Type B pancreatic cell (in vitro differentiated cells): ENCODE data around the gene HOXB4. TPM values are rescaled to one million over a fixed set of nuclear protein-coding genes. Genes with fewer than 3 reads are reported as not detected.

Source experiments
- DNase-seq: peaks from one replicate; pipeline ENCODE4 v3.0.0; 2021; ENCODE audit warnings: mixed read lengths; ENCODE audit not compliant: unreplicated experiment; ENCODE audit errors: extremely low spot score
- H3K27ac Mint-ChIP-seq: 2 replicates; pipeline ENCODE4 v1.8.0; 2021; ENCODE audit warnings: mild to moderate bottlenecking, mixed read lengths
- H3K27me3 Mint-ChIP-seq: 2 replicates; pipeline ENCODE4 v1.8.0; 2021; ENCODE audit warnings: mixed read lengths
- H3K36me3 Mint-ChIP-seq: 2 replicates; pipeline ENCODE4 v1.8.0; 2021; ENCODE audit warnings: mixed read lengths
- H3K4me1 Mint-ChIP-seq: one replicate; pipeline ENCODE4 v1.8.0; 2021; ENCODE audit warnings: mixed read lengths; ENCODE audit not compliant: unreplicated experiment
- H3K4me3 Mint-ChIP-seq: 2 replicates; pipeline ENCODE4 v1.8.0; 2021; ENCODE audit warnings: mild to moderate bottlenecking, mixed read lengths
- H3K9me3 Mint-ChIP-seq: 2 replicates; pipeline ENCODE4 v1.8.0; 2021; ENCODE audit warnings: mixed read lengths
- total RNA-seq: library from RNA; stranded (reverse); gene quantifications from 2 replicates; pipeline ENCODE4 v1.2.1, GENCODE V29; 2021; ENCODE audit warnings: low replicate concordance
- TF ChIP-seq, protein P1 (sequence below): fragments of 200-600 bp; sonication (generic); conservative IDR thresholded peaks from 2 replicates; pipeline ENCODE4 v1.5.0; 2021; ENCODE audit warnings: antibody characterized with exemption, mild to moderate bottlenecking

Gene HOXB4
- total RNA-seq, 1 donor from 2014 or later = 27.0 TPM

DNA sequence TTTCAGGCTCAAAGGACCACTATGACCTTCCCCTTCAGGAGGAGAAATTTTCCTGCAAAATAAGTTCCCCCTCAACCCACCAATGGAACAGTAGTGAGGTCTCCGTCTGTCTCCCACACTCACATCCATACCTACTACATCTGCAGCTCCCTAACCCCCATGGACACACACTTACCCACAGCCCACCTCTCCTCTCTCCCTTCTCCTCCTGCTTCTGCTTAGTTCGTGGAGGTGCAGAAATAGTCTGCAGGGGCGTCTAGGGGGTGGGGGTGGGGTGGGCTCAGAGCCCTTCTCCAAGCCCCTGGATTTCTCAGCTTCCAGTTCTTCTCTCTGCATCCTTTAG lies 8.9 kb downstream of the HOXB4 start:
- DNase-seq = no peak
- Mint-ChIP-seq H3K27ac (no peak overlapping the region), H3K27me3 (peaks cover 42% of the 10 kb centered on the region), H3K4me3 (no peak overlapping the region), H3K9me3 (no peaks in the 10 kb centered on the region), H3K4me1 (peaks cover 37% of the 10 kb centered on the region), H3K36me3 (peaks cover 18% of the 10 kb centered on the region)
- TF ChIP-seq, protein P1, sequence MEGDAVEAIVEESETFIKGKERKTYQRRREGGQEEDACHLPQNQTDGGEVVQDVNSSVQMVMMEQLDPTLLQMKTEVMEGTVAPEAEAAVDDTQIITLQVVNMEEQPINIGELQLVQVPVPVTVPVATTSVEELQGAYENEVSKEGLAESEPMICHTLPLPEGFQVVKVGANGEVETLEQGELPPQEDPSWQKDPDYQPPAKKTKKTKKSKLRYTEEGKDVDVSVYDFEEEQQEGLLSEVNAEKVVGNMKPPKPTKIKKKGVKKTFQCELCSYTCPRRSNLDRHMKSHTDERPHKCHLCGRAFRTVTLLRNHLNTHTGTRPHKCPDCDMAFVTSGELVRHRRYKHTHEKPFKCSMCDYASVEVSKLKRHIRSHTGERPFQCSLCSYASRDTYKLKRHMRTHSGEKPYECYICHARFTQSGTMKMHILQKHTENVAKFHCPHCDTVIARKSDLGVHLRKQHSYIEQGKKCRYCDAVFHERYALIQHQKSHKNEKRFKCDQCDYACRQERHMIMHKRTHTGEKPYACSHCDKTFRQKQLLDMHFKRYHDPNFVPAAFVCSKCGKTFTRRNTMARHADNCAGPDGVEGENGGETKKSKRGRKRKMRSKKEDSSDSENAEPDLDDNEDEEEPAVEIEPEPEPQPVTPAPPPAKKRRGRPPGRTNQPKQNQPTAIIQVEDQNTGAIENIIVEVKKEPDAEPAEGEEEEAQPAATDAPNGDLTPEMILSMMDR = no peak

DNA sequence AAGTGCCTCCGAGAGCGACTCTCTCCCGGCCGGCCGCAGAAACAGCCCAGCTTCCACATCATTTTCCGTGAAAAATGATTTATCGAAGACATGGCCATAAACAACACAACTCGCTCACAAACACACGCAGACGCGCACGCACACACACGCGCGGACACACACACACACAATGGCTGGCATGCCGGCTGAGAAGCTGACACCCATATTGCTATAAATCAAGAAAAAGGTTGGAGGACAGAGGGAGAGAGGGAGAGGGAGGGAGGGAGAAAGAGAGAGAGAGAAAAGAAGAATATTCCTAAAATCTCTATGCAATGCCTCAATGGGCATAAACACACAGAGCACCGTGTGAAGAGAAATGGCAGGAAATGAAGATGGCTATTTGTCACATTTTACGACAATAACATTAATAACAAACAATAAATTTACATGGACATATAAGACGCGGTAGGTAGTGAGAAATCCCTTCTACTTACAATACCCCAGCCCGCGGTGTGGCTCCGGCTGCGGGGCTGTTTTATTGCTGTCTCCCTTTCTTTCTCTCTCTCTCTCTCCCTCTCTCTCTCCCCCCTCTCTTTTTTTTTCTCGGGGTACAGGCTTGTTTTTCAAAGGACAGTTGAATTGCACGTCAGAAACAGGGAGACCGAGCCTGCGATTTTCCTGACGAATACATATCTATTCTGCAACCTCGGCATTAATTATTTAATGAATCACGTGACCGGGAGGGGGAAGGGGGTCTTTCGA lies 9.5 kb downstream of the HOXB4 start:
- H3K27ac Mint-ChIP-seq = no peak overlapping the region
- peaks cover 33% of the 10 kb centered on the region for H3K4me1 Mint-ChIP-seq
- peaks cover 41% of the 10 kb centered on the region for H3K27me3 Mint-ChIP-seq
- TF ChIP-seq, protein P1 = no peak
- peaks cover 18% of the 10 kb centered on the region for H3K36me3 Mint-ChIP-seq
- DNase-seq = no peak
- no peaks in the 10 kb centered on the region for H3K9me3 Mint-ChIP-seq
- no peak overlapping the region for H3K4me3 Mint-ChIP-seq

DNA sequence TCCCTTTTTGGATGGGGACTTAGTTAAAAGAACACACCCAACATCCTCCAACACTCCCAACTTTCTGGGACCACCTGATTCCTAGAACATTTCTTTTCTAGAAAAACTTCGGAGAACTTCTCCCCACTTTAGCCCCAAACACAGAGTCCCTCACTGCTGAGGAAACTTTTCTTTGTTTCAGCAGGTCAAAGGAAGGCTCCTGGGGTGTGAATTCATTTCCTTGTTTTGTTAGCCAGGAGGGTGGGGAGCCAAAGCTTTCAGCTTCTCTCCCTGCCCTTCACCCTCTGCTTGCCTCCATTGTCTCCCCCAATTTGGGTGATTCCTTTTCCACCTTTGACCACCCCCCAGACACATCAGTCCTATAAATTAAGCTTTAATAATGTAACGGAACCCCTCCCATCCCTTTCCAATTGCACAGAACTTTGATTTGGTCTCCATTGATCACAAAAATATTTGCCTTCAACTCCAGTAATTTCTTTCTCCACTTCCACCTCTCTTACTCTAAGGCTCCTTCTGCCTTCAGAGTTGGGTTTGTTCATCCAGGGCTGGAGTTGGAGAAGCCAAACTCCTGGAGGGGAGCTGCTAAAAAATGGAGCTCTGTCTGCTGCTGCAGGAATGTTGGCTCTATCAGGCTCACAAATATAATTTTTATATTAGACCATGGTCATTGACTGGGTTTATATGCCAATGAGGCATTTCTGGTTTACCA lies 10.3 kb downstream of the HOXB4 start:
- no peak overlapping the region for H3K4me3 Mint-ChIP-seq
- peaks cover 41% of the 10 kb centered on the region for H3K27me3 Mint-ChIP-seq
- no peak for DNase-seq
- TF ChIP-seq, protein P1 = no peak
- H3K4me1 Mint-ChIP-seq = peaks cover 33% of the 10 kb centered on the region
- no peaks in the 10 kb centered on the region for H3K9me3 Mint-ChIP-seq
- no peak overlapping the region for H3K27ac Mint-ChIP-seq
- H3K36me3 Mint-ChIP-seq = peaks cover 9% of the 10 kb centered on the region

DNA sequence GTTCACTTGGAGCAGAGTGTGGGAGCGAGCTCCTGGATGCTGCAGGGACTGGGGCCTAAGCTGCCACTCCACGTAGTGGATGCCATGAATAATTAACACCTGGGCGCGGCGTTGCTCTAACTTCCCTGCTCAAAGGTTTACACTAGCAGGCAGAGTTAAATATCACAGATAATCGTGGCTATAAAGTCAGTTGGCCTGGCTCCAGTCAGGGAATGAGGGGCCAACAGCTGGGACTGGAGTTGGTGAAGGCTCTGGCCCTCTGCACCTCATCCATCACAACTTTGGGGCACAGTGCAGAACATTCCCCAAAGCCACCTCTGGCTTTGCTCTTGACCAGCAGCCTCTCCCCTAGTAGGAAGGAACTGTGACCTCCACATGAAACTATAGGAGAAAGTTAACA lies 10.9 kb downstream of the HOXB4 start:
- H3K27ac Mint-ChIP-seq = no peak overlapping the region
- TF ChIP-seq, protein P1 = no peak
- H3K36me3 Mint-ChIP-seq = peaks cover 15% of the 10 kb centered on the region
- no peak for DNase-seq
- H3K9me3 Mint-ChIP-seq = no peaks in the 10 kb centered on the region
- H3K4me3 Mint-ChIP-seq = no peak overlapping the region
- peaks cover 46% of the 10 kb centered on the region for H3K27me3 Mint-ChIP-seq
- H3K4me1 Mint-ChIP-seq = peaks cover 37% of the 10 kb centered on the region

DNA sequence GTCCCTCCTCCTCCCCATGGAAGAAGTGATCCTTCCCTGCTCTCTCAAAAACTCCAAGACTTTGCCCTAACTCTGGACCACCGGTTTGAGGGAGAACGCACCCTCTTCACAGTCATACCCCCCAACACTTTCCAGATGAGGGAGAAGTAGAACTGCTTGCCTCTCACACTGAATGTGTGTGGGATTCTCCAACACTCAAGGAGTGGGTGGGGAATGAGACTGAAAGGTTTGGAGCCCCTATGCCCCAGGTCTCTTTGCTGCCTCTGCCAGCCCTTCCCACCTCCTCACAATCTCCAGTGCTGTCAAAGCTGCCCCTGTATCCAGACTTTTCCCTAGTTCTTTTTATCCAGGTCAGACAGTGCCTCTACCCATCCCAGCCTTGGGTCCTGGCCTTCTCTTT lies 11.4 kb downstream of the HOXB4 start:
- Mint-ChIP-seq H3K36me3 (peaks cover 13% of the 10 kb centered on the region), H3K4me3 (no peak overlapping the region), H3K27me3 (peaks cover 47% of the 10 kb centered on the region), H3K9me3 (no peaks in the 10 kb centered on the region), H3K4me1 (peaks cover 38% of the 10 kb centered on the region), H3K27ac (no peak overlapping the region)
- TF ChIP-seq, protein P1 = no peak
- DNase-seq = no peak
